SKM-1 (cell line): ENCODE data around the gene TLX2.
"Not testable (repeated sequence)": the region's sequence is repeated elsewhere in the genome, so short reads cannot be mapped to it uniquely, and the experiment has no call there.

ENCODE experiments used
- DNase-seq: peaks from one replicate; lab custom pipeline; 2025; ENCODE audit not compliant: unreplicated experiment; lab: John Stamatoyannopoulos, UW

The TLX2 gene

GRCh38 chr2:74514368-74515270 is at the start of gene TLX2:
Gene TLX2 (plus strand): TSS chr2:74514450. CDS start chr2:74514807, 357 bp downstream.
- no peak for DNase-seq

- not testable (repeated sequence) for DNase-seq
These were observed 43.5 kb upstream of the TLX2 start for GRCh38 chr2:74470742-74471141.

DNA sequence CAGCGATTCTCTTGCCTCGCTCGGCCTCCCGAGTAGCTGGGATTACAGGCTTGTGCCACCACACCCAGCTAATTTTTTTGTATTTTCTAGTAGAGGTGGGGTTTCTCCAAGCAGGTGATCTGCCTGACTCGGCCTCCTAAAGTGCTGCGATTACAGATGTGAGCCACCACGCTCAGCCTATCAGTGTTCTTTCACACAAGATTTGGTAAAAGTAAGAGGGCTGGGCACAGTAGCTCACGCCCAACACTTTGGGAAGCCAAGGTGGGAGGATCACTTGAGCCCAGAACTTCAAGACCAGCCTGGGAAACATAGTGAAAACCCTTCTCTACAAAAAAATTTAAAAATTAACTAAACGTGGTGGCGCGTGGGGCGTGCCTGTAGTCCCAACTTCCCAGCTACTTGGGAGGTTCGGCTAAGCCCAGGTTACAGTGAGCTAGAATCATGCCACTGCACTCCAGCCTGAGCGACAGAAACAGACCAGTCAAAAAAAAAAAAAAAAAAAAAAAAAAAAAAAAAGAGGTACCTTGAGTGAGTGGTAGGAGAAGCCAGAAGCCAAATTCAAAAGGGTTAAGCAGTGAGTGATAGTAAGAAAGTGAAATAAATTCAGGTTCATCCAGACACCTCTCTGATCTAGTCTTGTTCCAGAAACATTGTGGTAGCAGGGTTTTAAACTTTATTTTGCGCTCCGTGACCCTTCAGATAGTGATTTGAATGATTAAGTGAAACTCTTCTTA is 42.8 kb upstream of the TLX2 start:
- no peak for DNase-seq

DNA sequence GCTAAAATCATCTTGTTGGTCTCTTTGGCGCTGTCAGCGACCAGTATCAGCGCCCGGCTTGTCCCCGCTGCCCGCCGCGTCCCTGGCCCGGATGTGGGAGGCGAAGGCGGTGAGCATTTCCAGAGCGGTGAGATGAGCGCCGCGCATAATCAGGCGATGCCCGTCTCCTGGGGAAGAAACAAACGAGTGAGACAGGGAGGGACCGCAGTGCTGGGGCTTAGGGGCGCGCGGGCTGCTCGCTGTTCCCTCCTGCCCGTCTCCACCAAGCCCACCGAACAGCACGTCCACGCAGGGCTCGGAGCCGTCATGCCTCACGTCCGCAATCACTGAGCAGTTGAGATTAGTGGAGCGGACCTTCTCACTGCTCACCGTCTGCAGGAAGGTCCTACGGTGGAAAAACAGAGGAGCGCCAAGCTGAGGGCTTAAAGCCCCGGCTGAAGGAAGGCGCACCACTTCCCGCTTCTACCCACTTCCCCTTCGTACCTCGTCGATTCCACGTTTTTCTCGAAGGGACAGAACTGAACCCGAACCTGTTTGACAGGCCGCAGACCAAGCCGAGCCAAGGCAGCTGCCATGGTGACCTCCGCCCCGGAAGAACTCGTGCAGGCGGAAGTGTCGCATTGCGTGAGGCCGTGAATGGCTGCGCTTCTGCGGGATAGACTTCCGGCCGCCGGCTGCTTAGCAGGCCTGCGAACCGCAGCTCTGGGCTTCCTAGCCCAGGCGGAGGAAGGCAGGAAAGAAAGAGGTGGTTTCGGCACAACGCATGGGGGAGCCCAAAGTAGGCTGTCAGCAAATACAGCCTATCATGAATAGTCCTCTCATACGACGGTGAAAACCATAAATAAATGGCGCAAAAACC is 41.9 kb upstream of the TLX2 start, which contains the start of gene MRPL53:
Gene MRPL53, minus strand, starts transcription at position 595 of the 859 bp plus-strand sequence. Its CDS starts 20 bp downstream, at position 575.
- DNase-seq, result peak; percentile 84

- no peak for DNase-seq
These were observed 41.3 kb upstream of the TLX2 start for GRCh38 chr2:74472945-74473258.

- DNase-seq, result no peak
These were observed 39.8 kb upstream of the TLX2 start for GRCh38 chr2:74474481-74474880.

GRCh38 chr2:74474899-74475298 is 39.4 kb upstream of the TLX2 start:
- DNase-seq, result no peak

DNA sequence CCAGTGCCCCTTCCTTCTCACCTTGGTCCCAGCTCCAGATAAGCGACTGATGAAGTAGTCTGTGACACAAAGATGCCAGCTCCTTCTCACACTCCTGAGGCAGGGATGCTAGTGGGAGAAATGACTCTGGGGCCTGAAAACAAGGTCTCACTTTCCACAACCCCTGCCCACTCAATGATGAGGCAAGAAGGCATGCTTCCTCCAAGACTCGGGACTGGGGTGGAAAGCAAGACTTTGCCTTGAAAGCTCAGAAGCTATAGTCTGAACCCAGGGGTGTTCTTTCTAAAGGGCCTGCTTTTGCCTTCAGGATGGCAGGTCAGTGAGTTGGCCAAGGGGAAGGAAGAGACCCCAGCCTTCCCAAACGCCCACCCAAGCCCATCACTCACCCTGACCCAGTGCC is 32.8 kb upstream of the TLX2 start:
- DNase-seq, result no peak

- DNase-seq, result no peak
These were observed 32.1 kb upstream of the TLX2 start for GRCh38 chr2:74481961-74482800.

DNA sequence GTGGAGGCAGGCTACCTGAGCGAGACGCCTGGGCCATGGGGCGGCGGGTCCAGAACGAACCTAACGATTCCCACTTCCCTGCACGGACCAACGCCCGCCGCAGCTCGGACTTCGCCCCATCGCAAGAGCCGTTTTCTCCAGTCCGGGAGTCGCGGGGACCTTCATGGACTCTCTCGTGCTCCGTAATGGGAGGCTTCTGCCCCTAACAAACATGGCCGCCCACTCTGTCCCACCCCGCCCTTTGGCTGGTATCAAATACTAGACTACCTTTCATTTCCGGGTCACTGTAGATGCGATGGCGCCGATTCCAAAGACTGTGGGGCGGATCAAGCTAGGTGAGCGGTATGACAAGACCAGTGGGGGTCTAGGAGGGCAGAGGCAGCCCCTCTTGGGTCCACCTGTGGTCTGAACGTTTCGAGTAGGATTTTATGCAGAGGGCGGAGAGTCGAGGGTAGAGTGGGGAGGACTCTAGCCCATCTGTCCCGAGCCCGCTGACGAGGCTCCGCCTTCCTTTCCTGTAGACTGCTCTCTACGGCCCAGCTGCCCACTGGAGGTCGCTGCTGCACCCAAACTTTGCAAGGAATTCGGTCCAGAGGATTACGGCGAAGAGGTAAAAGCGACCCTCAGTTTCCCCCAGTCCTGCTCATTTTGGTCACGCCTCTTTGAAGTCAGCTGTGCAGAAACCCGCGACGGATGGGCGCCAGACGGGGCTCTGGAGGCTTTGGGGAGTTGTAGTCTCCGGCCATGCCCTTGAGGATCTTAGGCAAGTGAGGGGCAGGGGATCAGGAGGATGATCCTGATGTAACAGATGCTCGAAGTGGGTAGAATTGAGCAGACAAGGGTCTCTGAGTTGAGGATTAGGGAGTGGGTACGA is 31.2 kb upstream of the TLX2 start, which contains the start of the genes CCDC142 and TTC31:
Gene CCDC142, minus strand, starts transcription at position 198 of the 874 bp plus-strand sequence. Its CDS starts 161 bp downstream, at position 37.
Gene TTC31, plus strand, starts transcription at position 281 of the 874 bp plus-strand sequence. Its CDS starts 15 bp downstream, at position 296.
- DNase-seq, result peak; percentile 93

GRCh38 chr2:74483675-74484164 is 30.5 kb upstream of the TLX2 start:
- not testable (repeated sequence) for DNase-seq

- no peak for DNase-seq
These were observed 28.1 kb upstream of the TLX2 start for GRCh38 chr2:74486141-74486540.

DNA sequence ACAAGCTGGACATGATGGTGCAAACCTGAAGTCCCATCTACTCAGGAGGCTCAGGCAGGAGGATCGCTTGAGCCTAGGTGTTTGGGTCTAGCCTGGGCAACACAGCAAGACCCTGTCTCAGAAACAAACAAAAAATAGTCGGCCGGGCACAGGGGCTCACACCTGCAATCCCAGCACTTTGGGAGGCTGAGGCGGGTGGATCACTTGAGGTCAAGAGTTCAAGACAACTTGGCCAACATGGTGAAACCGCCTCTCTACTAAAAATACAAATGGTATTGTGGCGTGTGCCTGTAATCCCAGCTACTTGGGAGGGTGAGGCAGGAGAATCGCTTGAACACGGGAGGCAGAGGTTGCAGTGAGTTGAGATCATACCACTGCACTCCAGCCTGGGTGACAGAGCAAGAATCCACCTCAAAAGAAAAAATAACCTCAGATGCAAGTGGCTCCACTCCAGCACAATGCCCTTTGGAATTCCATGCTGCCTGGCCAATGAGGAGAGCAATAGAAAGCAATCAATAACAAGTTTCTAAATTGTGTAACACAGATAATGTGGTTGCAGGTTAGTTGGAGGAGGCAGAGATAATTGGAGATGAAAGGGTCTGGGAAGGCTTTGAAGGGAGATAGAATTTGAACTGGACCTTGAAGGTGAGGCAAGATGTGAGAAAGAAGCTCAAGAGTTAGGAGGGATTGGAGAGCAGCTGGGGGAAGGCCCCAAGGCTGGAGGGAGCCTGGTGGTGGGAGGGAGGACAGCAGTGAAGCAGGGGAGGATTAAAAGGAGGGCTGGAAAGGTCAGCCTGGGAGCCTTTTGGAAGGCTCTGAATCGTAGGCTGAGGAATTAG is 25.4 kb upstream of the TLX2 start:
- DNase-seq, result no peak

DNA sequence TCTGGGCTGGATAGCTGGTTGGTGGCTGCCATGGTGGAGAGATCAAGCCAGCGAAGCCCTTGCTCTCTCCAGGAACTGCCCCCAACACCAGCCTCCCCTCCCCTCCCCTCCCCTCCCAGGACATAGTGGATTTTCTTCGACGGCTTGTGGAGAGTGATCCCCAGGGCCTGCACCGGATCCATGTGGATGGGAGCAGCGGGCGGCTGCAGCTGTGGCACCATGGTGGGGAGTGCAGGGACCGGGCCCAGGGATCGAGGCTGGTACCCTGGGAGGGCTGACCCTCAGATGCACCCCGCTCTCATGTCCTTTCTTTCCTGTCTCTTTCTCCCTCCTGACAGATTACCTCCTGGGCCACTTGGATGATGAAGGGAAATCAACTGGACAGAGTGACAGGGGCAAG is 24.3 kb upstream of the TLX2 start:
- DNase-seq, result no peak

- DNase-seq, result no peak
These were observed 22.4 kb upstream of the TLX2 start for GRCh38 chr2:74491648-74492544.

DNA sequence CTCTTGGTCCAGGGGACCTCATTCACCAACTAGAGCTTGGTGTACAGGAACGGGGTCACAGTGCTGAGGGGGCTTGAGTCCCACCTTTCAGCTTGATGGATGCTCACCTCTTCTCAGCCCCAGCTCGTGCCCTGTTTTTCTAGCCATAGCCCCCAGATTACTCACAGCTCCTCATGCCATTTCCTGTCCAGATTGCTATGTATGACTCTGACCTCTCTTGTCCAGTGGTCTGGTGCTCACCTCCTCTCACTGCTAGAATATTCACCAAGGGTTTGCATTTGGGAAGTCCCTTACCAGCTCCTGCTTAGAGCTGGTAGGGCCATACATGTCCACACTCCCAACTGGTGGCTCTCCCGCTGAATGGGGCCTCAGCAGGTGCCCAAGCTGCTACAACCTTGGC is 20.7 kb upstream of the TLX2 start:
- no peak for DNase-seq

DNA sequence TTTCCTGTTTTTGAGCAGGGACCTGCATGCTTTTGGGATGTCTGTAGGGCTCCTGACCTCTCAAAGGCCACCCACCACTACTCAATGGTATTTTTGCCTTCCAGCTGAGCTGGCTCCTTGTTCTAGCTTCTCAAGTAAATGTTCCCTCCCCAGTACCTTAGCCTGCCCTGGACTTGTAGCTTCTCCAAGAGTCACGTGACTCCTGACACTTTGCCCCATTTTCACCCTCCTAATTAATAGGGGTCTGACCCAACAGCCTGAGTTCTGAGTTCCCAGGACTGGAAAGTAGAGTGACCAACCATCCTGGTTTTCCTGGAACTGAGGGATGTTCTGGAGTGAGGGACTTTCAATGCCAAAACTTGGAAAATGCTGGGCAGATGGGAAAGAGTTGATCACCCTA is 18.8 kb upstream of the TLX2 start:
- no peak for DNase-seq
